Right lobe of liver (tissue), 6 donors: ENCODE results near the gene RABGEF1. TPM values are rescaled to one million over a fixed set of nuclear protein-coding genes. Genes with fewer than 3 reads are reported as not detected.

ENCODE experiments used
- ATAC-seq, 4 donors: fragments of 200-7000 bp; cut with Tn5 transposase; one replicate each; pipeline ENCODE4 v1.9.1; 2020; ENCODE audit warnings: mild to moderate bottlenecking in 4 of 4, moderate library complexity in 4 of 4
- DNase-seq, 3 donors: peaks; one replicate each; pipeline ENCODE4 v3.0.0-alpha.2; 2020
- H3K27ac ChIP-seq, 3 donors: fragments of 200-600 bp; one replicate each; pipeline ENCODE4 v1.8.0; 2022
- H3K27me3 ChIP-seq, 2 donors: fragments of 200-600 bp; one replicate each; pipeline ENCODE4 v1.8.0; 2022
- H3K36me3 ChIP-seq, 4 donors: fragments of 200-600 bp; sonication (generic) in 1 of 4; one replicate each; pipeline versions ENCODE4 v1.5.1 to v1.8.0; 2017 to 2022; ENCODE audit warnings: control low read depth in 1 of 4
- H3K4me1 ChIP-seq, 4 donors: fragments of 200-600 bp; sonication (generic) in 1 of 4; one replicate each; pipeline versions ENCODE4 v1.5.1 to v1.8.0; 2017 to 2022; ENCODE audit warnings: control low read depth in 1 of 4
- H3K4me3 ChIP-seq, 3 donors: fragments of 200-600 bp; one replicate each; pipeline ENCODE4 v1.8.0; 2022
- H3K9me3 ChIP-seq, 4 donors: fragments of 200-600 bp; sonication (generic) in 1 of 4; one replicate each; pipeline versions ENCODE4 v1.5.1 to v1.8.0; 2017 to 2022; ENCODE audit warnings: control low read depth in 1 of 4
- POLR2A ChIP-seq: fragments of 450-650 bp; IDR thresholded peaks from one replicate; pipeline ENCODE4 v1.6.1; 2017; ENCODE audit warnings: antibody characterized with exemption, mild to moderate bottlenecking
- WGBS: methylation state at CpG from one replicate; pipeline ENCODE4 v1.1.6; 2018; ENCODE audit warnings: low coverage, low lambda C conversion rate; ENCODE audit not compliant: insufficient coverage; ENCODE audit errors: missing lambda C conversion rate; 5-methylcytosine and 5-hydroxymethylcytosine counted together
- intact Hi-C, 2 donors: fragments of 100-400 bp; cut with DNase I; formaldehyde crosslinking; loops; one replicate each; pipeline versions ENCODE4 v1.11.2 to v1.14.1; 2022
- total RNA-seq, 6 experiments: library from RNA; depleted of rRNA in 2 of 6; stranded (reverse); fragments of >200 nt in 2 of 6; fragmentation: NEBNext Ultra II Directional in 3 of 6; extraction: Animal tissue kit (Norgen Biotek cat#: 25700) in 3 of 6; gene quantifications; one replicate each; pipeline versions ENCODE4 v1.1.0 to v1.2.4, GENCODE V29; 2016 to 2023
- TF ChIP-seq, protein P1 (sequence below), 4 donors: fragments of 200-600 bp in 3 of 4; fragments of 450-650 bp in 1 of 4; IDR thresholded peaks; one replicate each; pipeline versions ENCODE4 v1.5.1 to v1.8.0; 2016 to 2022; ENCODE audit warnings: antibody characterized with exemption in 4 of 4, mild to moderate bottlenecking in 2 of 4
- donor health status: DM: no; HTN: yes; CAD: no.
- donor health status: DM: no; HTN: no; CAD: no.
- donor health status: DM: no; HTN: no; CAD: no.
- donor health status: DM: no; HTN: yes; CAD: no.
- donor health status: DM: no; HTN: yes; CAD: no.

Gene RABGEF1
- total RNA-seq, 6 experiments from 2014 or later: 7.3 to 13.8 (median 10.2) TPM

DNA sequence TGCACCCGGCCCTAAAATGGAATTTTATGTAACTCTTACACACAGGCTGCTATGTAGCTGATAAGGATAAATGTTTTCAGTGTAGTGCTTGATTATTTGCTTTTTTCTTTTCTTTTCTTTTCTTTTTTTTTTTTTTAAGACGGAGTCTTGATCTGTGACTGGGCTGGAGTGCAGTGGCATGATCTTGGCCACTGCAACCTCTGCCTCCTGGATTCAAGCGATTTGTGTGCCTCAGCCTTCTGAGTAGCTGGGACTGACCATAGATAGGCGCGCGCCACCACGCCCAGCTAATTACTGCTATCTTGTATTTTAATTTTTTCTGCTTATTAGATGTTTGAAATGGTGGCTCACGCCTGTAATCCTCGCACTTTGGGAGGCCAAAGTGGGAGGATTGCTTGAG, 3.4 kb downstream of the RABGEF1 start:
- Histone ChIP-seq H3K36me3 (no peaks in the 10 kb centered on the region), H3K27me3 (no peaks in the 10 kb centered on the region), H3K27ac (no peak overlapping the region), H3K4me1 (peaks cover 0 to 25% (median under 1%) of the 10 kb centered on the region in 4 donors), H3K4me3 (no peak overlapping the region), H3K9me3 (no peaks in the 10 kb centered on the region)
- ATAC-seq: no peak
- no peak for DNase-seq
- intact Hi-C loops: no loop called here
- 87% methylated on average over 8 of the region's 9 CpGs for WGBS
- TF ChIP-seq, protein P1, sequence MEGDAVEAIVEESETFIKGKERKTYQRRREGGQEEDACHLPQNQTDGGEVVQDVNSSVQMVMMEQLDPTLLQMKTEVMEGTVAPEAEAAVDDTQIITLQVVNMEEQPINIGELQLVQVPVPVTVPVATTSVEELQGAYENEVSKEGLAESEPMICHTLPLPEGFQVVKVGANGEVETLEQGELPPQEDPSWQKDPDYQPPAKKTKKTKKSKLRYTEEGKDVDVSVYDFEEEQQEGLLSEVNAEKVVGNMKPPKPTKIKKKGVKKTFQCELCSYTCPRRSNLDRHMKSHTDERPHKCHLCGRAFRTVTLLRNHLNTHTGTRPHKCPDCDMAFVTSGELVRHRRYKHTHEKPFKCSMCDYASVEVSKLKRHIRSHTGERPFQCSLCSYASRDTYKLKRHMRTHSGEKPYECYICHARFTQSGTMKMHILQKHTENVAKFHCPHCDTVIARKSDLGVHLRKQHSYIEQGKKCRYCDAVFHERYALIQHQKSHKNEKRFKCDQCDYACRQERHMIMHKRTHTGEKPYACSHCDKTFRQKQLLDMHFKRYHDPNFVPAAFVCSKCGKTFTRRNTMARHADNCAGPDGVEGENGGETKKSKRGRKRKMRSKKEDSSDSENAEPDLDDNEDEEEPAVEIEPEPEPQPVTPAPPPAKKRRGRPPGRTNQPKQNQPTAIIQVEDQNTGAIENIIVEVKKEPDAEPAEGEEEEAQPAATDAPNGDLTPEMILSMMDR (IDR thresholded peaks at IDR 0.05): no peak
- no peak for TF ChIP-seq POLR2A

DNA sequence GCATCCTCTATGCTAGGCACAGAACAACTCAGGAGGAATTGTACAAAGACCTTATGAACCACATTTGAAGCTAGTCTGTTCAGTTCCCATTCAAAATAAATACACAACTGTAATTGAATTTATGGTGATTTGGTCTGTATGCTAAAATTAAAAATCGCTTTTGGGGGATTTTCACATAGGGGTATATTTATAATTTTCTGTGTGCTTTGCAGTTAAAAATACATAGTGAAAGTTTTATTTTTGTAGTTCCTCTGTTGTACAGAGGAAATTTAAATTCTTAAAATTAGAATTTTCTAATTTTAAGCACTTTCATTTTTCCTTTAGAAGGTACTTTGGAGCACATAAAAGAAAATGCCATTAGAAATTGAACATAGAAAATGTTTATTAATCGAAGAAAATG, 6.9 kb downstream of the RABGEF1 start:
- intact Hi-C loops: no loop called here
- H3K27me3 ChIP-seq: no peaks in the 10 kb centered on the region
- no peaks in the 10 kb centered on the region for H3K36me3 ChIP-seq
- no peak overlapping the region for H3K27ac ChIP-seq
- TF ChIP-seq POLR2A: no peak
- TF ChIP-seq, protein P1 (IDR thresholded peaks at IDR 0.05): no peak
- ATAC-seq: no peak
- peaks cover 0 to 11% (median 1%) of the 10 kb centered on the region in 4 donors for H3K4me1 ChIP-seq
- H3K9me3 ChIP-seq: no peaks in the 10 kb centered on the region
- no peak overlapping the region for H3K4me3 ChIP-seq
- no peak for DNase-seq
- WGBS: 86% methylated on average over 2 of the region's 2 CpGs

DNA sequence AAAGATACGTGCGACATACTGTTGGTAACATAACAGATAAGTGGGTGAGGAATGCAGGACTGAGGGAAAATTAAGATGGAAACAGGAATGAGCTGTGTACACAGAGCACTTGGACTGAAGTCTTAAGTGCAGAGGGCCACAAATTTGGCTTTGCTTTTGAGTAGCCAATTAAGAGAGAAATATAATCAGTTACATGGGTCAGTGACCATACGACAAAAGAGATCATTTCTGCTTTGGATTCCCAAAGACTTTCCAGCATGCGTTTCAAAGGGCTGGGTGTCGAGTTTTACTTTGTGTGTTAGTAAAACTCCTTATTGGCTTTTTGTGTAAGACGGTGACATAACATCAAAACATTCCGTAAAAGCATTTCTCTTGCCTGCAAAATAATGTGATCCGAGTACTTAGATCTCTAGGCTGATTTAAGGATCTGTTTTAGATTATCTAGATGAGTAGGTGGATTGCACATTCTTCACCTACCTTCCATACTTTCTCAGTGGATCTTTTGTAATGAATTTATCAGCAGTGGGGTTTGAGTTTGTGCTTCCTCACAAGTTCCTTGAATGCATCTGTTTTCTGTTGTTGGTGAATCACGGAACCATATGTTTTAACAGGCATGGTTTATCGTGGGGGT, 7.5 kb downstream of the RABGEF1 start:
- peak overlapping the region in 1 of 3 donors; percentile 12 for H3K27ac ChIP-seq
- H3K4me1 ChIP-seq: peaks cover 0 to 11% (median 1%) of the 10 kb centered on the region in 4 donors
- H3K36me3 ChIP-seq: no peaks in the 10 kb centered on the region
- H3K9me3 ChIP-seq: no peaks in the 10 kb centered on the region
- intact Hi-C loops: no loop called here
- no peak overlapping the region for H3K4me3 ChIP-seq
- no peak for TF ChIP-seq POLR2A
- TF ChIP-seq, protein P1 (IDR thresholded peaks at IDR 0.05): no peak
- DNase-seq: no peak
- ATAC-seq: peak in 2 of 4 donors; percentile 23 to 25
- H3K27me3 ChIP-seq: no peaks in the 10 kb centered on the region
- 78% methylated on average over 10 of the region's 10 CpGs for WGBS

DNA sequence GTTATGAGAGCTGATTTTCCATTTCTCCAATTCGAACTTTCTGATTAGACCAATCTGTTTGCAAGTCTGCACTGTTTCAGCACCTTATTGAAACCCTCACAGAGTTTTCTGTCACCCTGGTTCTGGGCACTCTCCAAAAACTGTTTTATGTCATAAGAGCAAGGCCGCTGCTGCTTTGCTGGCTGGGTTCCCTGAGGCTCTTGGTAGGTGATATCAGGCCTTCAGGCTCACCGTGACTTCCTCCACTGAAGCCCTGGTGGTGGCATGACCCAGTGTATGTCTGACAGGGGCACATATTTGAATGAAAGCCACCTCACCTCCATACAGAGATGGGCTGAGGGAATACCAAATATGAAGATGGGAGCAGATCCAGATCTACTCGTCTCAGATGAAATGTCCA, 8.3 kb downstream of the RABGEF1 start:
- H3K27ac ChIP-seq: peak overlapping the region in 1 of 3 donors; percentile 31
- intact Hi-C loops: no loop called here
- no peaks in the 10 kb centered on the region for H3K9me3 ChIP-seq
- H3K27me3 ChIP-seq: no peaks in the 10 kb centered on the region
- H3K4me3 ChIP-seq: no peak overlapping the region
- ATAC-seq: peak; percentile 75 to 96 (median 84)
- TF ChIP-seq, protein P1 (IDR thresholded peaks at IDR 0.05): no peak
- no peak for TF ChIP-seq POLR2A
- peaks cover 0 to 11% (median 1%) of the 10 kb centered on the region in 4 donors for H3K4me1 ChIP-seq
- 29% methylated on average over 4 of the region's 4 CpGs for whole genome bisulfite sequencing
- no peaks in the 10 kb centered on the region for H3K36me3 ChIP-seq
- peak; percentile 66 to 78 (median 70) for DNase-seq
